Keratinocyte (primary cell): ENCODE measurements around the gene CLIP2. TPM values are rescaled to one million over a fixed set of nuclear protein-coding genes. Genes with fewer than 3 reads are reported as not detected.

ENCODE experiments used
- DNase-seq: peaks from one replicate; pipeline ENCODE4 v3.0.0-alpha.2; 2011; ENCODE audit warnings: low read depth, missing footprints, low spot score
- FAIRE-seq: peaks from 2 replicates; lab custom pipeline; 2011; peaks lifted over from hg19 to GRCh38; lab: Jason Lieb, UNC
- H2AFZ ChIP-seq: 2 replicates; pipeline ENCODE4 v1.6.0; 2012; ENCODE audit warnings: low read length, control low read depth, inconsistent platforms; ENCODE audit not compliant: control insufficient read depth
- H3K27ac ChIP-seq: 2 replicates; pipeline ENCODE4 v1.5.1; 2011; ENCODE audit warnings: low read length; ENCODE audit not compliant: control insufficient read depth, insufficient read depth
- H3K27me3 ChIP-seq: 3 replicates; pipeline ENCODE4 v1.6.0; 2011; ENCODE audit warnings: low read length; ENCODE audit not compliant: control insufficient read depth, insufficient read depth; ENCODE audit errors: extremely low read depth
- H3K36me3 ChIP-seq, 2 experiments: 2 replicates in 1 of 2; 3 replicates in 1 of 2; pipeline ENCODE4 v1.5.1; 2011; ENCODE audit warnings: low read length in 2 of 2, mild to moderate bottlenecking in 1 of 2; ENCODE audit not compliant: control insufficient read depth in 2 of 2, insufficient read depth in 2 of 2; ENCODE audit errors: extremely low read depth in 1 of 2
- H3K4me1 ChIP-seq: 3 replicates; pipeline ENCODE4 v1.5.1; 2011; ENCODE audit warnings: low read length; ENCODE audit not compliant: control insufficient read depth, insufficient read depth; ENCODE audit errors: extremely low read depth
- H3K4me2 ChIP-seq: 3 replicates; pipeline ENCODE4 v1.6.0; 2011; ENCODE audit warnings: low read depth, low read length; ENCODE audit not compliant: control insufficient read depth, insufficient read depth; ENCODE audit errors: extremely low read depth
- H3K4me3 ChIP-seq, 3 experiments: fragments of 200-600 bp in 1 of 3; sonication (generic) in 1 of 3; 2 replicates in 2 of 3; 3 replicates in 1 of 3; pipeline ENCODE4 v1.5.1; 2011 to 2016; ENCODE audit warnings: low read length in 3 of 3, mild to moderate bottlenecking in 3 of 3, control low read depth in 2 of 3, inconsistent platforms in 1 of 3, low read depth in 1 of 3, mixed read lengths in 1 of 3, mixed run types in 1 of 3, moderate library complexity in 1 of 3; ENCODE audit not compliant: control insufficient read depth in 2 of 3, insufficient read depth in 2 of 3; ENCODE audit errors: extremely low read depth in 1 of 3
- H3K79me2 ChIP-seq: 2 replicates; pipeline ENCODE4 v1.6.0; 2012; ENCODE audit warnings: low read length; ENCODE audit not compliant: control insufficient read depth, insufficient read depth
- H3K9ac ChIP-seq: 3 replicates; pipeline ENCODE4 v1.6.0; 2011; ENCODE audit warnings: low read length; ENCODE audit not compliant: control insufficient read depth, insufficient read depth; ENCODE audit errors: extremely low read depth
- H3K9me1 ChIP-seq: 3 replicates; pipeline ENCODE4 v1.6.0; 2011; ENCODE audit warnings: low read length; ENCODE audit not compliant: control insufficient read depth, insufficient read depth; ENCODE audit errors: extremely low read depth
- H3K9me3 ChIP-seq: 2 replicates; pipeline ENCODE4 v1.5.1; 2012; ENCODE audit warnings: low read depth, low read length; ENCODE audit not compliant: control insufficient read depth
- H4K20me1 ChIP-seq: 3 replicates; pipeline ENCODE4 v1.6.0; 2011; ENCODE audit warnings: low read length; ENCODE audit not compliant: control insufficient read depth, insufficient read depth; ENCODE audit errors: extremely low read depth
- CTCF ChIP-seq, 3 experiments: IDR thresholded peaks in 1 of 3; conservative IDR thresholded peaks in 1 of 3; optimal IDR thresholded peaks in 1 of 3; 2 replicates in 2 of 3; 3 replicates in 1 of 3; pipeline versions ENCODE3 to v1.5.1; 2011; ENCODE audit warnings: low read length in 3 of 3, mild to moderate bottlenecking in 3 of 3, moderate library complexity in 2 of 3, control low read depth in 1 of 3, inconsistent platforms in 1 of 3; ENCODE audit not compliant: insufficient read depth in 2 of 3; ENCODE audit errors: extremely low read depth in 1 of 3
- EZH2 ChIP-seq: IDR thresholded peaks from one replicate; pipeline ENCODE4 v1.6.1; 2012; ENCODE audit warnings: inconsistent platforms, mild to moderate bottlenecking, low read length, moderate library complexity
- dilution Hi-C: fragments of 300-500 bp; cut with MboI; formaldehyde crosslinking; loops from one replicate; pipeline ENCODE4 v1.7.0; 2020; ENCODE audit warnings: low sequenced_read_pairs; ENCODE audit not compliant: extremely low pct_ligation_motif_present
- polyA plus RNA-seq, 5 experiments: library from polyadenylated mRNA; depleted of rRNA in 3 of 5; stranded (reverse) in 3 of 5; stranded (forward) in 1 of 5; unstranded in 1 of 5; fragments of >200 nt; gene quantifications; 1 replicate in 1 of 5; 2 replicates in 3 of 5; 3 replicates in 1 of 5; pipeline versions ENCODE4 v1.2.1 to v1.2.3, GENCODE V29; 2011 to 2012; ENCODE audit warnings: missing spikeins in 2 of 5, low read depth in 1 of 5, low replicate concordance in 1 of 5

The CLIP2 gene
- polyA plus RNA-seq, 1 donor (not counting 4 experiments of a cell fraction or from before 2014, with no cell fraction given), result 2.6 TPM

GRCh38 chr7:74292757-74293576 is 3.8 kb downstream of the CLIP2 start:
- Histone ChIP-seq H3K27me3 (no peaks in the 10 kb centered on the region), H3K4me2 (peak overlapping the region; percentile 27), H3K79me2 (peaks cover 30% of the 10 kb centered on the region), H3K36me3 (no peaks in the 10 kb centered on the region), H3K9ac (no peak overlapping the region), H2AFZ (no peak overlapping the region), H3K9me3 (no peaks in the 10 kb centered on the region), H3K27ac (no peak overlapping the region), H3K4me1 (peaks cover 26% of the 10 kb centered on the region), H3K9me1 (peaks cover 3% of the 10 kb centered on the region), H4K20me1 (no peaks in the 10 kb centered on the region), H3K4me3 (peak overlapping the region in 1 of 3 experiments; percentile 24)
- dilution Hi-C loops, result no loop called here
- TF ChIP-seq CTCF (optimal IDR thresholded peaks at IDR 0.05 in 1 of 3, IDR thresholded peaks at IDR 0.05 in 1 of 3, conservative IDR thresholded peaks at IDR 0.05 in 1 of 3; ENCODE audit: extremely low read depth in 1 of 3, insufficient read depth in 2 of 3, low read length in 3 of 3), result peak in 1 of 3 experiments; percentile 27
- no peak for TF ChIP-seq EZH2
- FAIRE-seq (no peak), DNase-seq (no peak)

- FAIRE-seq, result no peak
- Histone ChIP-seq H3K4me3 (peak overlapping the region in 1 of 3 experiments; percentile 24), H4K20me1 (no peaks in the 10 kb centered on the region), H3K9ac (no peak overlapping the region), H3K9me1 (peaks cover 3% of the 10 kb centered on the region), H3K9me3 (no peaks in the 10 kb centered on the region), H3K27ac (no peak overlapping the region), H2AFZ (no peak overlapping the region), H3K79me2 (peaks cover 30% of the 10 kb centered on the region), H3K27me3 (no peaks in the 10 kb centered on the region), H3K36me3 (no peaks in the 10 kb centered on the region), H3K4me1 (peaks cover 26% of the 10 kb centered on the region), H3K4me2 (peak overlapping the region; percentile 27)
- no peak for TF ChIP-seq CTCF (optimal IDR thresholded peaks at IDR 0.05 in 1 of 3, IDR thresholded peaks at IDR 0.05 in 1 of 3, conservative IDR thresholded peaks at IDR 0.05 in 1 of 3; ENCODE audit: extremely low read depth in 1 of 3, insufficient read depth in 2 of 3, low read length in 3 of 3)
- TF ChIP-seq EZH2, result no peak
- dilution Hi-C loops, result no loop called here
- DNase-seq, result no peak
These were observed 4.3 kb downstream of the CLIP2 start for GRCh38 chr7:74293577-74293908.
